Suprapubic skin (tissue), 3 donors: Measurements from ENCODE around the gene PLCB1.

Experiments used
- EP300 ChIP-seq: sonication (generic); formaldehyde crosslinking; IDR thresholded peaks from one replicate; pipeline ENCODE4 v1.6.1; 2017; ENCODE audit warnings: antibody characterized with exemption
- POLR2A ChIP-seq, 2 donors: fragments of 450-650 bp; IDR thresholded peaks; one replicate each; pipeline ENCODE4 v1.6.1; 2017; ENCODE audit warnings: antibody characterized with exemption in 2 of 2, mild to moderate bottlenecking in 2 of 2, moderate library complexity in 2 of 2
- TF ChIP-seq, protein P1 (sequence below), 2 donors: fragments of 200-600 bp in 1 of 2; fragments of 450-650 bp in 1 of 2; sonication (generic) in 1 of 2; IDR thresholded peaks; one replicate each; pipeline ENCODE4 v1.5.1; 2016 to 2019; ENCODE audit warnings: antibody characterized with exemption in 2 of 2, mild to moderate bottlenecking in 1 of 2, moderate library complexity in 1 of 2

DNA sequence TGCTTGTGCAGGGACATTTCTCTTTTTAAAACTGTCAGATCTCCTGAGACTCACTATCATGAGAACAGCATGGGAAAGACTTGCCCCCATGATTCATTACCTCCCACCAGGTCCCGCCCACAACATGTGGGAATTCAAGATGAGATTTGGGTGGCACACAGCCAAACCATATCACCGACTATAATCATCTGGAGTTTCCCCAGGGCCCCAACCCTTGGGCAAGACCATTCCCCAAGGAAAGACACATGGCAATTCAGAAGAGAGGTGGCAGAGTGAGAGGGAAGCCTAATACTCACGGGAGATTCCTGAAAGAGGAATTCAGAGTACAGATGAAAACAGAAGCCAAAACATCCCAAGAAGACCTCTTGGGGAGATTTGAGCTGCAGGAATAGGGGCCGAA lies 645.8 kb downstream of the PLCB1 start:
- TF ChIP-seq, protein P1, sequence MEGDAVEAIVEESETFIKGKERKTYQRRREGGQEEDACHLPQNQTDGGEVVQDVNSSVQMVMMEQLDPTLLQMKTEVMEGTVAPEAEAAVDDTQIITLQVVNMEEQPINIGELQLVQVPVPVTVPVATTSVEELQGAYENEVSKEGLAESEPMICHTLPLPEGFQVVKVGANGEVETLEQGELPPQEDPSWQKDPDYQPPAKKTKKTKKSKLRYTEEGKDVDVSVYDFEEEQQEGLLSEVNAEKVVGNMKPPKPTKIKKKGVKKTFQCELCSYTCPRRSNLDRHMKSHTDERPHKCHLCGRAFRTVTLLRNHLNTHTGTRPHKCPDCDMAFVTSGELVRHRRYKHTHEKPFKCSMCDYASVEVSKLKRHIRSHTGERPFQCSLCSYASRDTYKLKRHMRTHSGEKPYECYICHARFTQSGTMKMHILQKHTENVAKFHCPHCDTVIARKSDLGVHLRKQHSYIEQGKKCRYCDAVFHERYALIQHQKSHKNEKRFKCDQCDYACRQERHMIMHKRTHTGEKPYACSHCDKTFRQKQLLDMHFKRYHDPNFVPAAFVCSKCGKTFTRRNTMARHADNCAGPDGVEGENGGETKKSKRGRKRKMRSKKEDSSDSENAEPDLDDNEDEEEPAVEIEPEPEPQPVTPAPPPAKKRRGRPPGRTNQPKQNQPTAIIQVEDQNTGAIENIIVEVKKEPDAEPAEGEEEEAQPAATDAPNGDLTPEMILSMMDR (IDR thresholded peaks at IDR 0.05) = no peak
- TF ChIP-seq POLR2A (IDR thresholded peaks at IDR 0.05) = no peak
- no peak for TF ChIP-seq EP300
